ENCODE data around the gene LZIC.

DNA sequence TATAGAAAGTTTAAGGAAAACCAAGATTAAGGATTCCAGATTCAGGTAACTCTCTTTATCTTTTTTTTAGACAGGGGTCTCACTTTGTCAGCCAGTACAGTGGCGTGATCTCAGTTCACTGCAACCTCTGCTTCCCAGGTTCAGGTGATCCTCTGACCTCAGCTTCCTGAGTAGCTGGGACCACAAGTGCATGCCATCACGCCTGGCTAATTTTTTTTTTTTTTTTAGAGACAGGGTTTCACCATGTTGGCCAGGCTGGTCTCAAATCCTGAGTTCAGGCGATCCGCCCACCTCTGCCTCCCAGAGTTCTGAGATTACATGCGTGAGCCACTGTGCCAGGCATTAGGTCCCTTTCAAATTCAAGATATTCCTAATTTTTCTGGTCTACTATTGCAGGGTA lies 15.9 kb downstream of the LZIC start:
- no peak for TF ChIP-seq POLR2A (IDR thresholded peaks at IDR 0.05)
- no peak for TF ChIP-seq CTCF (IDR thresholded peaks at IDR 0.05)
